K562 (cell line): ENCODE data around the gene ATP6V0C.

Experiments used
- GTF2F1 ChIP-seq: IDR thresholded peaks from 2 replicates; pipeline ENCODE4 v1.6.1; 2011; ENCODE audit warnings: low read depth, low read length, improper control_type of control experiment
- POLR2A ChIP-seq: fragments of 450-650 bp; conservative IDR thresholded peaks from 2 replicates; pipeline ENCODE4 v1.6.1; 2016
- RAD21 ChIP-seq, 2 experiments: fragments of 250-450 bp in 1 of 2; fragments of 450-650 bp in 1 of 2; sonication (Bioruptor Pico) in 1 of 2; formaldehyde crosslinking in 1 of 2; IDR thresholded peaks in 1 of 2; conservative IDR thresholded peaks in 1 of 2; 2 replicates each; pipeline versions ENCODE4 v1.4.0 to v1.8.0; 2020 to 2022; ENCODE audit warnings: mild to moderate bottlenecking in 2 of 2, moderate library complexity in 1 of 2
- RBFOX2 ChIP-seq: fragments of 200-400 bp; formaldehyde crosslinking; IDR thresholded peaks from 2 replicates; pipeline ENCODE4 v1.6.1; 2017; ENCODE audit warnings: low read depth, mild to moderate bottlenecking, low read length, moderate library complexity
- SIN3A ChIP-seq, 2 experiments: fragments of 150-350 bp in 1 of 2; IDR thresholded peaks; 2 replicates each; pipeline ENCODE4 v1.6.1; 2011 to 2016; ENCODE audit warnings: borderline replicate concordance in 2 of 2, low read depth in 2 of 2, low read length in 2 of 2, mild to moderate bottlenecking in 2 of 2, moderate library complexity in 2 of 2; ENCODE audit not compliant: control insufficient read depth in 1 of 2
- ZNF282 ChIP-seq: sonication (generic); formaldehyde crosslinking; IDR thresholded peaks from 2 replicates; pipeline ENCODE4 v1.8.1; 2023; ENCODE audit warnings: missing genetic modification reagents
- TF ChIP-seq, protein P1 (sequence below), 2 experiments: fragments of 450-650 bp in 1 of 2; sonication (generic) in 1 of 2; formaldehyde crosslinking in 1 of 2; IDR thresholded peaks; 2 replicates each; pipeline versions ENCODE4 v1.7.1 to v1.9.0; 2016 to 2022; ENCODE audit warnings: inconsistent platforms in 1 of 2, mild to moderate bottlenecking in 1 of 2, missing genetic modification reagents in 1 of 2

DNA sequence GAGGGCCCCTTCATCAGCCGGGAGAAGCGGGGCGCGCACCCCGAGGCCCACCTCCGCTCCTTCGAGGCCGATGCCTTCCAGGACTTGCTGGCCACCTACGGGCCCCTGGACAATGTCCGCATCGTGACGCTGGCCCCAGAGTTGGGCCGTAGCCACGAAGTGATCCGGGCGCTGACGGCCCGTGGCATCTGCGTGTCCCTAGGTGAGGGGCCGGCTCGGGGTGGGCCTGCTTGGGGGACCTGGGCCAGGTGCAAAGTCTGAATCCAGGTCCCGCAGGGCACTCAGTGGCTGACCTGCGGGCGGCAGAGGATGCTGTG is 14.0 kb downstream of the ATP6V0C start:
- TF ChIP-seq POLR2A (no peak), ZNF282 (CRISPR knock-in tag) (no peak), RBFOX2 (no peak), GTF2F1 (no peak), SIN3A (IDR thresholded peaks at IDR 0.05; ENCODE audit: borderline replicate concordance in 2 of 2, control insufficient read depth in 1 of 2, low read depth in 2 of 2, low read length in 2 of 2) (no peak), RAD21 (CRISPR knock-in tag; conservative IDR thresholded peaks at IDR 0.05 in 1 of 2, IDR thresholded peaks at IDR 0.05 in 1 of 2) (no peak)
- TF ChIP-seq, protein P1, sequence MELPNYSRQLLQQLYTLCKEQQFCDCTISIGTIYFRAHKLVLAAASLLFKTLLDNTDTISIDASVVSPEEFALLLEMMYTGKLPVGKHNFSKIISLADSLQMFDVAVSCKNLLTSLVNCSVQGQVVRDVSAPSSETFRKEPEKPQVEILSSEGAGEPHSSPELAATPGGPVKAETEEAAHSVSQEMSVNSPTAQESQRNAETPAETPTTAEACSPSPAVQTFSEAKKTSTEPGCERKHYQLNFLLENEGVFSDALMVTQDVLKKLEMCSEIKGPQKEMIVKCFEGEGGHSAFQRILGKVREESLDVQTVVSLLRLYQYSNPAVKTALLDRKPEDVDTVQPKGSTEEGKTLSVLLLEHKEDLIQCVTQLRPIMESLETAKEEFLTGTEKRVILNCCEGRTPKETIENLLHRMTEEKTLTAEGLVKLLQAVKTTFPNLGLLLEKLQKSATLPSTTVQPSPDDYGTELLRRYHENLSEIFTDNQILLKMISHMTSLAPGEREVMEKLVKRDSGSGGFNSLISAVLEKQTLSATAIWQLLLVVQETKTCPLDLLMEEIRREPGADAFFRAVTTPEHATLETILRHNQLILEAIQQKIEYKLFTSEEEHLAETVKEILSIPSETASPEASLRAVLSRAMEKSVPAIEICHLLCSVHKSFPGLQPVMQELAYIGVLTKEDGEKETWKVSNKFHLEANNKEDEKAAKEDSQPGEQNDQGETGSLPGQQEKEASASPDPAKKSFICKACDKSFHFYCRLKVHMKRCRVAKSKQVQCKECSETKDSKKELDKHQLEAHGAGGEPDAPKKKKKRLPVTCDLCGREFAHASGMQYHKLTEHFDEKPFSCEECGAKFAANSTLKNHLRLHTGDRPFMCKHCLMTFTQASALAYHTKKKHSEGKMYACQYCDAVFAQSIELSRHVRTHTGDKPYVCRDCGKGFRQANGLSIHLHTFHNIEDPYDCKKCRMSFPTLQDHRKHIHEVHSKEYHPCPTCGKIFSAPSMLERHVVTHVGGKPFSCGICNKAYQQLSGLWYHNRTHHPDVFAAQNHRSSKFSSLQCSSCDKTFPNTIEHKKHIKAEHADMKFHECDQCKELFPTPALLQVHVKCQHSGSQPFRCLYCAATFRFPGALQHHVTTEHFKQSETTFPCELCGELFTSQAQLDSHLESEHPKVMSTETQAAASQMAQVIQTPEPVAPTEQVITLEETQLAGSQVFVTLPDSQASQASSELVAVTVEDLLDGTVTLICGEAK (IDR thresholded peaks at IDR 0.05), result no peak
- TF ChIP-seq, protein P1 (CRISPR knock-in tag; IDR thresholded peaks at IDR 0.05), result no peak
